ENCODE data around the gene PRRX1. TPM values are rescaled to one million over a fixed set of nuclear protein-coding genes. Genes with fewer than 3 reads are reported as not detected.

Gene PRRX1
- total RNA-seq, 1 donor from 2014 or later: 25.9 TPM

DNA sequence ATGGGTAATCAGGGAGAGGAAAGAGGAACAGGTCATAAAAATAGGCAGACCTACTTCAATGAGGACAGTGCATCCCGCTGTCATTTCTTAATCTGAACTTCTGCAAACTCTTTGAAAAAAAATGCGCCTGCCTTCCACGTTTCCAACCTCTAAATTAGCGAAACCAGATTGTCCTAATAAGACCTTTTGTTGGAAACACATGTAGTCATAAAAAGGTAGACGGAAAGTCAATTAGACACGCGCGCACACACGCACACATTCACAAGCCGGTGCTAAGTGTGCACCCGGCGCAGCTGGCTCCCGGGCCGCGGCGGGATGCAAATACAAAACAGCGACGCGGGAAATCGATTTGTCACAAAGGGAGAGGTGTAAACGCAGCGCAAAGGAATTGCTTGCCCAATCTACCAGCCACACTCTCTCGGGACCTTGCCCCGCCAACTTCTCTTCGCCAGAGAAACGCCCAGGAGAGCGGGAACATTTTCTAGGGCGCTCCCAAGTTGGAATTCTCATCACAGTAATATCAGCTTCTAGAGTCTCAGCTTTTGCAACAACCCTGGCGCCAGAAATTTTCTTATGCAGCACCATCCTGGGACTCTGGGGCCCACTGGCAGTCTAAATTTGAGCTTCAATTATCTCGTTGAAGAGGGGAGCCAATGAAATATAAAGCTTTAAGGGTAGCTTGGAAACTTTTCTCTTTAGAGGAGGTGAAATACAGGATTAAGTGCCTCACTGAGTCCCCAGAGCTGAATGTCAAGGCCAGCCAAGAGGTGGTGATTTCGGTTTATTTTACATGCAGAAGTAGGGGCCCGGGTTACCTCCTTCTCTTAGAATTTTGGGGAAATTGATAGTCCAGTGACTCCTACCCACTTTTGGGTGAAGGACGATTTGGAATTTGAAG lies 4.5 kb downstream of the PRRX1 start:
- no peak overlapping the region for H3K27ac ChIP-seq
- H3K4me3 ChIP-seq: no peak overlapping the region
- H3K4me1 ChIP-seq: peaks cover 6% of the 10 kb centered on the region
- ATAC-seq (no peak), DNase-seq (no peak)
- TF ChIP-seq, protein P1, sequence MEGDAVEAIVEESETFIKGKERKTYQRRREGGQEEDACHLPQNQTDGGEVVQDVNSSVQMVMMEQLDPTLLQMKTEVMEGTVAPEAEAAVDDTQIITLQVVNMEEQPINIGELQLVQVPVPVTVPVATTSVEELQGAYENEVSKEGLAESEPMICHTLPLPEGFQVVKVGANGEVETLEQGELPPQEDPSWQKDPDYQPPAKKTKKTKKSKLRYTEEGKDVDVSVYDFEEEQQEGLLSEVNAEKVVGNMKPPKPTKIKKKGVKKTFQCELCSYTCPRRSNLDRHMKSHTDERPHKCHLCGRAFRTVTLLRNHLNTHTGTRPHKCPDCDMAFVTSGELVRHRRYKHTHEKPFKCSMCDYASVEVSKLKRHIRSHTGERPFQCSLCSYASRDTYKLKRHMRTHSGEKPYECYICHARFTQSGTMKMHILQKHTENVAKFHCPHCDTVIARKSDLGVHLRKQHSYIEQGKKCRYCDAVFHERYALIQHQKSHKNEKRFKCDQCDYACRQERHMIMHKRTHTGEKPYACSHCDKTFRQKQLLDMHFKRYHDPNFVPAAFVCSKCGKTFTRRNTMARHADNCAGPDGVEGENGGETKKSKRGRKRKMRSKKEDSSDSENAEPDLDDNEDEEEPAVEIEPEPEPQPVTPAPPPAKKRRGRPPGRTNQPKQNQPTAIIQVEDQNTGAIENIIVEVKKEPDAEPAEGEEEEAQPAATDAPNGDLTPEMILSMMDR (IDR thresholded peaks at IDR 0.05): no peak
- intact Hi-C loops (cut with DNase I): no loop called here
- no peaks in the 10 kb centered on the region for H3K9me3 ChIP-seq
- no peaks in the 10 kb centered on the region for H3K36me3 ChIP-seq
- H3K27me3 ChIP-seq: peaks cover 81% of the 10 kb centered on the region

DNA sequence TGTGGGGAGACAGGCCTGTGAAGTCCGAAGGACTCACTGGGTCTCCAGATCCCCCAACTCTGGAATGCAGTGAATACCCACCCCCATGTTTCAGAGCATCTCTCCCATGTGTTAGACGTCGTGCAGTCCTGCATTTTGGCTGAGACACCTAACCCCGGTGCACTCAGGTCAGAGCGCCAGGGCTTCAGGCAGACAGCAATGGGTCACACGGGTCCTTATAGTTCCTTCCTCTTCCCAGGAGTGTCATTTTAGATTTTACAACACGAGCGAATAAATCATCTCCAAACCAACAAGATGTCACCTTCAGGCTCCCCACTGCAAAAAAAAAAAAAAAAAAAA lies 5.1 kb downstream of the PRRX1 start:
- TF ChIP-seq, protein P1 (IDR thresholded peaks at IDR 0.05): no peak
- H3K27ac ChIP-seq: no peak overlapping the region
- DNase-seq (no peak), ATAC-seq (no peak)
- no peaks in the 10 kb centered on the region for H3K9me3 ChIP-seq
- intact Hi-C loops (cut with DNase I): no loop called here
- H3K4me3 ChIP-seq: no peak overlapping the region
- H3K27me3 ChIP-seq: peaks cover 78% of the 10 kb centered on the region
- H3K36me3 ChIP-seq: no peaks in the 10 kb centered on the region
- peaks cover 6% of the 10 kb centered on the region for H3K4me1 ChIP-seq

DNA sequence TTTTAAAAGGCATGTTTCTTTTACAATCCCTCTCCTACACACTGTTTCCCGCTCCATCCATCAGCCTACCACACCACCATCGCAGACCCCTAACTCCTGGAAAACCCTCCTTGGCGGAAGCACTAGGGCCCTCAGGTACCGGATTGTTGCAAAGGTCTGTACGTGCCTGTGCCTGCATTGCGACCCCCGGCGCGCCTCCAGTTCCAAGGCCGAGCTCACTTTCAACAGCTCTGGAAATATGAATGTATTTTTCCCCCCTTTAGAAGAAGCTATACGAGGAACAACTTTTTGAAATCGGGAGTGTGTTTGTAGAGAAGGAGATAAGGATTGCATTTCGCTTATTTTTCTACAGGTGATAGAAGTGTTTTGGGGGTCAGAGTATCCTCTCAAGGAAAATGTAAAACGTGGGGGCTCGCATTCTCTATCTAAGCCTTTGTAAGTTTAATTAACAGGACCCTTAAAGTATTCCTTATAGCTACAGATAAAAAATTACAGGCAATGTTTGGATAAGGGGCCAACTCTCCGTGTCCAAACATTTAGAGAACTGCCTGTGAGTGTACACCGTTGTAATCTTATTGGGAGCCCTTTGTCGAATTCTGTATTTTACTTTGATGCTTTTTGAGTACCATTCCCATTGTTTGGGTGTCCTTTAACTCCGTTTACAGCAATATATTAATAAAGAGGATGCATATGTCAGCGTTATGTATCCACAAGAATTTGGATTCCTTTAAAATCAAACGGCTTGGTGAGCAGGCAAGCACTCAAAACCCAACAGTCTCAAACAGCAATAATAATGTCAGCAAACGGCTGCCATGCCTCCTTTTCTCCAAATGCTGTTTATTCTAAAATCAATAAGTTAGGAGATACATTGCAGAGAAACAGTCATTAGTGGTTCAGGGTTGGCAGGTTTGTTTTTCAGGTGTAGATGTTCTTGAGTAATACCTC lies 5.9 kb downstream of the PRRX1 start:
- Histone ChIP-seq H3K27me3 (peaks cover 73% of the 10 kb centered on the region), H3K4me1 (peaks cover 6% of the 10 kb centered on the region), H3K4me3 (no peak overlapping the region), H3K36me3 (no peaks in the 10 kb centered on the region), H3K9me3 (no peaks in the 10 kb centered on the region), H3K27ac (no peak overlapping the region)
- no peak for DNase-seq
- ATAC-seq: no peak
- intact Hi-C loops (cut with DNase I): no loop called here
- TF ChIP-seq, protein P1 (IDR thresholded peaks at IDR 0.05): no peak

DNA sequence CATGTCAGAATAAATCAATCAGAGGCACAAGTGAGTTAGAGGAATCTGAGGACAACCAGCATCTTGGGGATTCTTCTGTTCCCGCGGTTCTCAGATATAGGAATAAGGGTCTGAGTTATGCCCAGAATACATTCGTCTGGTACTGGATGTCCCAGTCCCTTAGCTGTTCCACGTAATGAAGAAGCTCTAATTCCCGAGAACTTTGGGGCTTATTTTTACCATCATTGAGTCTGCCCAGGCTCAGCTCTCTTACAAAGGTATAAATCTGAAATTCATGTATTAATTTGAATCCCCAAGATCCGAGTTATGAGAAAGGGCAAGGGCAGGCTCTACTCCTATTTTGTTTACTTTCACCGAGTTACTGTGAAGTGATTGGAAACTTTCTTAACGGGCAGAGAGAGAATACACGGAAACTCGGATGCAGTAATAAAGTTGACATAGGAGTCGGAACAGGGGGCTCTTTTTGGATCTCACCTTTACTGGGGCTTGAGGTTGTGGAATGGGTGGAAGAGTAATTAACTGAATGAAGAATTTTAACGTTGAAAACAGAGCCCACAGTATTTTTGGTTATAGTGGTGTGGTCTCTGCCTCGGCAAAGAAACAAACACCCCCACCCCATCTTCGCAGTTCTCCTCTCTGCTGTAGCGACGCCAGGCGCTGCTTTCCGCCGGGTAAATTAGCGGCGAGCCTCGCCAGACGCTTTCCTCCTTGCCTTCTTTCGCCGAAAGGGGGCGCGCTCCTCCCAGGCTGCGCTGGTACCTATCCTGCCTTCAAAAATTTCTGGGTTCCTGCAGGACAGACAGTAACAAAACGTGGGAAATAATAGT lies 7.1 kb downstream of the PRRX1 start:
- intact Hi-C loops (cut with DNase I): no loop called here
- Histone ChIP-seq H3K36me3 (no peaks in the 10 kb centered on the region), H3K27me3 (peaks cover 70% of the 10 kb centered on the region), H3K27ac (no peak overlapping the region), H3K9me3 (no peaks in the 10 kb centered on the region), H3K4me3 (peak overlapping the region; percentile 10), H3K4me1 (peaks cover 6% of the 10 kb centered on the region)
- DNase-seq (peak; percentile 76), ATAC-seq (peak; percentile 68)
- TF ChIP-seq, protein P1 (IDR thresholded peaks at IDR 0.05): peak; percentile 67

DNA sequence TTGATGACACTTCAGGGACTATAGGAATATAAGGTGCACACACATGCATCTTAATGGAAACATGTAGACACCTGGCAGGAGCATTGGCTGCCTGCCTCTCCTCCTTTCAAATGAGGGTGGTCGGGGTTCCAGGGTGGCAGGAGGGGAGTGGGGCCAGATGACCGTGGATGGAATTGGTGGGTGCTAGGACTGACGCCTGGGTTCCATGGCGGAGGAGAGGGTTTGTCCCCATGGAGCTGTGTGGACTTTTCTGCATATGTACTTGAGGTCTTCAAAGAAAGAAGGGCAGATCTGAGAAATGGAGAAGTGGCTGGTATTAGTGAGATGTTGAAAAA lies 7.7 kb downstream of the PRRX1 start:
- H3K27ac ChIP-seq: no peak overlapping the region
- H3K9me3 ChIP-seq: no peaks in the 10 kb centered on the region
- peaks cover 65% of the 10 kb centered on the region for H3K27me3 ChIP-seq
- H3K4me3 ChIP-seq: no peak overlapping the region
- intact Hi-C loops (cut with DNase I): no loop called here
- ATAC-seq (no peak), DNase-seq (no peak)
- TF ChIP-seq, protein P1 (IDR thresholded peaks at IDR 0.05): no peak
- H3K36me3 ChIP-seq: no peaks in the 10 kb centered on the region
- peaks cover 6% of the 10 kb centered on the region for H3K4me1 ChIP-seq
